HepG2 (cell line): ENCODE data around the gene ETV5. TPM values are rescaled to one million over a fixed set of nuclear protein-coding genes. Genes with fewer than 3 reads are reported as not detected.

ENCODE experiments used
- ATAC-seq: fragments of 200-7000 bp; cut with Tn5 transposase; 3 replicates; pipeline ENCODE4 v1.9.1; 2020; ENCODE audit warnings: mild to moderate bottlenecking, moderate library complexity
- BruUV-seq: library from RNA; stranded (reverse); fragments of 400-500 nt; replicated peaks from 2 replicates; lab custom pipeline; 2021; lab: Mats Ljungman, UMichigan
- CTCF ChIA-PET: fragments of 300-600 bp; formaldehyde crosslinking; extraction: SDS; loops from one replicate; lab custom pipeline; 2021; ENCODE audit warnings: low total read pairs, inconsistent platforms, low intra/inter-chr PET ratio; lab: Yijun Ruan, JAX
- POLR2A ChIA-PET: fragments of 350-600 bp; sonication (Branson Sonifier 250); formaldehyde crosslinking; loops from one replicate; lab custom pipeline; 2020; ENCODE audit warnings: antibody characterized with exemption, inconsistent platforms; lab: Yijun Ruan, JAX
- DNase-seq: peaks from one replicate; pipeline ENCODE4 v3.0.0-alpha.2; 2015; ENCODE audit warnings: low spot score
- FAIRE-seq: peaks from 3 replicates; lab custom pipeline; 2011; peaks lifted over from hg19 to GRCh38; lab: Jason Lieb, UNC
- H2AFZ ChIP-seq: one replicate; pipeline ENCODE4 v1.6.1; 2011; ENCODE audit warnings: low read length, inconsistent platforms
- H3K27ac ChIP-seq: fragments of 300-600 bp; 3 replicates; pipeline ENCODE4 v1.8.0; 2011; ENCODE audit warnings: mixed run types, mild to moderate bottlenecking, mixed read lengths, low read length, inconsistent platforms; ENCODE audit not compliant: insufficient read depth; ENCODE audit errors: extremely low read length
- H3K27me3 ChIP-seq, 2 experiments: fragments of 200-600 bp in 1 of 2; 2 replicates in 1 of 2; 3 replicates in 1 of 2; pipeline versions ENCODE4 v1.6.0 to v1.8.0; 2011; ENCODE audit warnings: low read length in 2 of 2, mild to moderate bottlenecking in 2 of 2, moderate library complexity in 2 of 2, inconsistent platforms in 1 of 2; ENCODE audit not compliant: insufficient read depth in 2 of 2, control insufficient read depth in 1 of 2
- H3K36me3 ChIP-seq, 2 experiments: fragments of 200-600 bp in 1 of 2; replicated peaks in 1 of 2; 2 replicates in 1 of 2; 3 replicates in 1 of 2; pipeline versions ENCODE4 v1.5.1 to v1.8.0; 2011; ENCODE audit warnings: low read length in 2 of 2, inconsistent platforms in 1 of 2; ENCODE audit not compliant: insufficient read depth in 2 of 2, control insufficient read depth in 1 of 2
- H3K4me1 ChIP-seq: 2 replicates; pipeline ENCODE4 v1.5.1; 2012; ENCODE audit warnings: low read length, inconsistent platforms; ENCODE audit not compliant: insufficient read depth
- H3K4me2 ChIP-seq: 2 replicates; pipeline ENCODE4 v1.6.0; 2011; ENCODE audit warnings: low read depth, low read length, inconsistent platforms
- H3K4me3 ChIP-seq, 3 experiments: fragments of 200-600 bp in 1 of 3; sonication (generic), shearing (Covaris generic) in 1 of 3; replicated peaks in 1 of 3; 2 replicates each; pipeline ENCODE4 v1.5.1; 2011 to 2016; ENCODE audit warnings: low read length in 3 of 3, inconsistent platforms in 2 of 3, low read depth in 2 of 3, mild to moderate bottlenecking in 2 of 3, control low read depth in 1 of 3, mixed read lengths in 1 of 3; ENCODE audit not compliant: insufficient read depth in 1 of 3
- H3K79me2 ChIP-seq: one replicate; pipeline ENCODE4 v1.6.1; 2011; ENCODE audit warnings: low read length, inconsistent platforms; ENCODE audit not compliant: insufficient read depth
- H3K9ac ChIP-seq: 2 replicates; pipeline ENCODE4 v1.6.0; 2011; ENCODE audit warnings: mild to moderate bottlenecking, low read depth, low read length, inconsistent platforms; ENCODE audit not compliant: insufficient read depth
- H3K9me3 ChIP-seq: 2 replicates; pipeline ENCODE4 v1.5.1; 2012; ENCODE audit warnings: mild to moderate bottlenecking, low read length
- H4K20me1 ChIP-seq: 2 replicates; pipeline ENCODE4 v1.6.0; 2011; ENCODE audit warnings: inconsistent platforms, mild to moderate bottlenecking, low read length, moderate library complexity; ENCODE audit not compliant: insufficient read depth
- AGO2 ChIP-seq: fragments of 200-400 bp; formaldehyde crosslinking; optimal IDR thresholded peaks from 2 replicates; pipeline ENCODE3; 2017; ENCODE audit warnings: mild to moderate bottlenecking, low read depth, low read length, moderate library complexity
- FOXA3 ChIP-seq: IDR thresholded peaks from 2 replicates; pipeline ENCODE4 v1.6.1; 2016; ENCODE audit warnings: missing genetic modification reagents, missing compliant biosample characterization
- HIVEP1 ChIP-seq: sonication (generic); formaldehyde crosslinking; IDR thresholded peaks from 2 replicates; pipeline ENCODE4 v1.4.0; 2020; ENCODE audit warnings: mild to moderate bottlenecking, missing genetic modification reagents
- JUNB ChIP-seq: sonication (generic); formaldehyde crosslinking; IDR thresholded peaks from 2 replicates; pipeline ENCODE4 v1.8.0; 2022; ENCODE audit warnings: missing genetic modification reagents, mild to moderate bottlenecking, borderline replicate concordance
- NBN ChIP-seq: fragments of 450-650 bp; conservative IDR thresholded peaks from 2 replicates; pipeline ENCODE4 v1.6.1; 2017
- NONO ChIP-seq, 2 experiments: fragments of 450-650 bp in 1 of 2; sonication (generic) in 1 of 2; formaldehyde crosslinking in 1 of 2; IDR thresholded peaks in 1 of 2; conservative IDR thresholded peaks in 1 of 2; 2 replicates each; pipeline versions ENCODE4 v1.6.1 to v1.8.0; 2017 to 2022; ENCODE audit warnings: mild to moderate bottlenecking in 1 of 2, missing genetic modification reagents in 1 of 2, moderate library complexity in 1 of 2
- PCBP1 ChIP-seq: fragments of 200-400 bp; formaldehyde crosslinking; IDR thresholded peaks from 2 replicates; pipeline ENCODE4 v1.6.1; 2017; ENCODE audit warnings: mild to moderate bottlenecking, low read depth, low read length, borderline replicate concordance
- THAP11 ChIP-seq: IDR thresholded peaks from 2 replicates; pipeline ENCODE4 v1.6.1; 2016; ENCODE audit warnings: missing biosample characterization, missing genetic modification reagents
- ZBTB26 ChIP-seq: IDR thresholded peaks from 2 replicates; pipeline ENCODE4 v1.6.1; 2016; ENCODE audit warnings: missing compliant biosample characterization, missing genetic modification reagents, borderline replicate concordance
- ZFX ChIP-seq: sonication (generic); formaldehyde crosslinking; IDR thresholded peaks from 2 replicates; pipeline ENCODE4 v1.4.0; 2020; ENCODE audit warnings: mild to moderate bottlenecking, low read depth, missing genetic modification reagents, moderate library complexity
- ZNF446 ChIP-seq: sonication (generic); formaldehyde crosslinking; IDR thresholded peaks from 2 replicates; pipeline ENCODE4 v1.5.0; 2020; ENCODE audit warnings: mild to moderate bottlenecking, missing genetic modification reagents
- ZNF546 ChIP-seq: sonication (generic); formaldehyde crosslinking; conservative IDR thresholded peaks from 2 replicates; pipeline ENCODE4 v1.8.1; 2023; ENCODE audit warnings: mild to moderate bottlenecking, missing genetic modification reagents
- ZNF878 ChIP-seq: sonication (generic); formaldehyde crosslinking; IDR thresholded peaks from 2 replicates; pipeline ENCODE4 v1.8.1; 2023; ENCODE audit warnings: mild to moderate bottlenecking, missing genetic modification reagents, moderate library complexity
- ZSCAN22 ChIP-seq: sonication (generic); formaldehyde crosslinking; IDR thresholded peaks from 2 replicates; pipeline ENCODE4 v1.4.0; 2020; ENCODE audit warnings: mild to moderate bottlenecking, missing genetic modification reagents
- WGBS: methylation state at CpG from one replicate; pipeline ENCODE4 v1.1.6; 2017; ENCODE audit warnings: low lambda C conversion rate; 5-methylcytosine and 5-hydroxymethylcytosine counted together
- in situ Hi-C: cut with HindIII; loops from 2 replicates; pipeline ENCODE4 v1.10.0; 2017; ENCODE audit warnings: low pct_unique_long_range_greater_than_20kb; ENCODE audit not compliant: extremely low pct_ligation_motif_present
- intact Hi-C: fragments of 100-400 bp; cut with micrococcal nuclease; formaldehyde crosslinking; loops from one replicate; pipeline ENCODE4 v1.10.0; 2022; ENCODE audit not compliant: unreplicated experiment
- polyA plus RNA-seq, 8 experiments: library from polyadenylated mRNA; depleted of rRNA in 3 of 8; stranded (reverse) in 7 of 8; unstranded in 1 of 8; fragments of >200 nt; fragmentation: Illumina TruSeq in 4 of 8; extraction: Trizol in 4 of 8; gene quantifications; 2 replicates each; pipeline versions ENCODE4 v1.2.1 to v1.2.3, GENCODE V29; 2011 to 2016; ENCODE audit warnings: low read depth in 4 of 8, missing spikeins in 1 of 8, mixed read lengths in 1 of 8; ENCODE audit not compliant: insufficient read depth in 1 of 8
- total RNA-seq, 5 experiments: library from RNA; depleted of rRNA; stranded (reverse); fragments of >200 nt; fragmentation: Illumina TruSeq; extraction: Trizol; gene quantifications; 2 replicates each; pipeline ENCODE4 v1.2.3, GENCODE V29; 2016; ENCODE audit warnings: low read depth in 1 of 5
- TF ChIP-seq, protein P1 (sequence below): sonication (generic); formaldehyde crosslinking; IDR thresholded peaks from 2 replicates; pipeline ENCODE4 v1.4.0; 2020; ENCODE audit warnings: missing genetic modification reagents
- TF ChIP-seq, protein P2 (sequence below): sonication (generic); formaldehyde crosslinking; IDR thresholded peaks from 2 replicates; pipeline ENCODE4 v1.8.0; 2022; ENCODE audit warnings: low read depth, missing genetic modification reagents

The ETV5 gene
- total and polyA plus RNA-seq, 2 of the 13 experiments (the other 11 are each of a cell fraction or from before 2014, with no cell fraction given) = 52.9 to 57.2 TPM

DNA sequence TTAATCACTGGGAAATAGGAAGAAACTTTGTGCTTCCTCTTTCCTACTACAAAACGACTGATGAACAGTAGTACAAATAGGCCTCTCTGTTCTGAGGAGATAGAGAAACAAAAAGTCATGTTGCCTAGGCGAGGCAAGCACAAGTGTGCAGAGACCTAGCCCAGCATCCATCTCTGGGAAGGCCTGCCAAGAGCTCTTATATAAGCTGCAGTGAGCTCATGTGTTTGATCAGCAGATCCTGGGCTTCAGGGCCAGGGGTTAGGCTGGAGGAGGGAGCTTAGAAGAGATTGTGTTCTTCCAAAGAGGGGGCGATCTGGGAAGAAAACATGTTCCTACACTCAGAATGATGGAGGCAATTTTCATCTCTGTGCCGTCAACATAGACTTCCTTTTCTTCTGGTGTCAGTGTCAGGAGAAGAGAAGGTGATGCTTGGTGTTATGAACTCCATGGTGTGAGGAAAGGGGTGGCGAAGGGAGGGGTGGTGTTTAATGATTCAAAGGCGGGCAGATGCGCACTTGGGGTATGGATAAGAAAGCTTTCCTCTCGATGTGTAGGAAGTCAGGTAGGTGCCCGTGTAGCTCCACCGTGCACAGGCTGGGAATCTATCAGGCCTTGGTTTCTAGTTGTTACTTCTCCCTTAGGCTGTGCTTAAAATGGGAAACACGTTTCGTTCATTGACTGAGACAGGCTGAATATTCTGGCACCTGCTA is 29.5 kb upstream of the ETV5 start:
- CTCF ChIA-PET = no interaction called here
- POLR2A ChIA-PET = no interaction called here
- 73% methylated on average over 12 of the region's 12 CpGs for WGBS
- H3K4me1 ChIP-seq = peaks cover 6% of the 10 kb centered on the region; the same call in 1 of the 2 replicates
- DNase-seq (peak; percentile 15), FAIRE-seq (no peak), ATAC-seq (peak; percentile 72)
- in situ Hi-C loops (no loop called here), intact Hi-C loops (no loop called here)
- no peak overlapping the region for H2AFZ ChIP-seq
- H3K27me3 ChIP-seq = no peaks in the 10 kb centered on the region
- no peaks in the 10 kb centered on the region for H4K20me1 ChIP-seq
- no peak overlapping the region for H3K9ac ChIP-seq
- TF ChIP-seq FOXA3 (CRISPR knock-in tag) (no peak), AGO2 (no peak), ZNF546 (no peak), ZFX (CRISPR knock-in tag) (no peak), ZSCAN22 (no peak)
- TF ChIP-seq, protein P1, sequence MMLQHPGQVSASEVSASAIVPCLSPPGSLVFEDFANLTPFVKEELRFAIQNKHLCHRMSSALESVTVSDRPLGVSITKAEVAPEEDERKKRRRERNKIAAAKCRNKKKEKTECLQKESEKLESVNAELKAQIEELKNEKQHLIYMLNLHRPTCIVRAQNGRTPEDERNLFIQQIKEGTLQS (CRISPR knock-in tag) = no peak
- H3K9me3 ChIP-seq = no peaks in the 10 kb centered on the region
- no peak overlapping the region for H3K4me3 ChIP-seq
- BruUV-seq = no TSS peak
- no peaks in the 10 kb centered on the region for H3K79me2 ChIP-seq
- H3K27ac ChIP-seq = no peak overlapping the region
- H3K4me2 ChIP-seq = no peak overlapping the region
- H3K36me3 ChIP-seq = no peaks in the 10 kb centered on the region

- FAIRE-seq (no peak), DNase-seq (no peak), ATAC-seq (no peak)
- no TSS peak for BruUV-seq
- Histone ChIP-seq H2AFZ (no peak overlapping the region), H3K79me2 (no peaks in the 10 kb centered on the region), H3K36me3 (no peaks in the 10 kb centered on the region), H3K27ac (no peak overlapping the region), H4K20me1 (no peaks in the 10 kb centered on the region), H3K4me1 (peaks cover 14% of the 10 kb centered on the region), H3K4me3 (no peak overlapping the region), H3K9ac (no peak overlapping the region), H3K27me3 (no peaks in the 10 kb centered on the region), H3K4me2 (no peak overlapping the region), H3K9me3 (no peaks in the 10 kb centered on the region)
- intact Hi-C loops (no loop called here), in situ Hi-C loops (no loop called here)
- 90% methylated on average over 14 of the region's 15 CpGs for WGBS
- ChIA-PET CTCF (no interaction called here), POLR2A (no interaction called here)
- TF ChIP-seq NBN = no peak
- TF ChIP-seq PCBP1 = no peak
- no peak for TF ChIP-seq NONO (IDR thresholded peaks at IDR 0.05)
- no peak for TF ChIP-seq NONO (CRISPR knock-in tag; conservative IDR thresholded peaks at IDR 0.05)
- TF ChIP-seq ZBTB26 = no peak
- TF ChIP-seq JUNB = no peak
- no peak for TF ChIP-seq ZNF446 (CRISPR knock-in tag)
- TF ChIP-seq, protein P2, sequence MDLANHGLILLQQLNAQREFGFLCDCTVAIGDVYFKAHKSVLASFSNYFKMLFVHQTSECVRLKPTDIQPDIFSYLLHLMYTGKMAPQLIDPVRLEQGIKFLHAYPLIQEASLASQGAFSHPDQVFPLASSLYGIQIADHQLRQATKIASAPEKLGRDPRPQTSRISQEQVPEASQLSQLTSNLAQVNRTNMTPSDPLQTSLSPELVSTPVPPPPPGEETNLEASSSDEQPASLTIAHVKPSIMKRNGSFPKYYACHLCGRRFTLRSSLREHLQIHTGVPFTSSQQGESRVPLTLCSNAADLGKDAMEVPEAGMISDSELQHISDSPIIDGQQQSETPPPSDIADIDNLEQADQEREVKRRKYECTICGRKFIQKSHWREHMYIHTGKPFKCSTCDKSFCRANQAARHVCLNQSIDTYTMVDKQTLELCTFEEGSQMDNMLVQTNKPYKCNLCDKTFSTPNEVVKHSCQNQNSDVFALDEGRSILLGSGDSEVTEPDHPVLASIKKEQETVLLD (CRISPR knock-in tag) = no peak
- TF ChIP-seq HIVEP1 (CRISPR knock-in tag) = no peak
- no peak for TF ChIP-seq ZNF878 (CRISPR knock-in tag)
- no peak for TF ChIP-seq THAP11 (CRISPR knock-in tag)
Observed at GRCh38 chr3:186137051-186137685, 28.3 kb upstream of the ETV5 start.
